Endothelial cell of umbilical vein (primary cell): ENCODE measurements around the gene DUOXA1. TPM values are rescaled to one million over a fixed set of nuclear protein-coding genes. Genes with fewer than 3 reads are reported as not detected.

Experiments
- BruUV-seq: library from RNA; stranded (reverse); fragments of 400-500 nt; replicated peaks from 2 replicates; lab custom pipeline; 2021; lab: Mats Ljungman, UMichigan
- CTCF ChIA-PET: fragments of 300-600, 350-600 bp; sonication (Branson Sonifier 250); formaldehyde crosslinking; loops from one replicate; lab custom pipeline; 2021; ENCODE audit warnings: antibody characterized with exemption, inconsistent platforms; lab: Charles Lee
- POLR2A ChIA-PET: fragments of 300-600, 350-600 bp; sonication (Branson Sonifier 250); formaldehyde crosslinking; loops from one replicate; lab custom pipeline; 2021; ENCODE audit warnings: antibody characterized with exemption, inconsistent platforms; lab: Charles Lee
- DNase-seq: peaks from one replicate; pipeline ENCODE4 v3.0.0-alpha.2; 2011; ENCODE audit warnings: low read depth, low spot score
- FAIRE-seq: peaks from 2 replicates; lab custom pipeline; 2011; peaks lifted over from hg19 to GRCh38; lab: Jason Lieb, UNC
- H2AFZ ChIP-seq: 2 replicates; pipeline ENCODE4 v1.6.0; 2012; ENCODE audit warnings: low read depth, low read length, control low read depth, inconsistent platforms
- H3K27ac ChIP-seq: 2 replicates; pipeline ENCODE4 v1.5.1; 2011; ENCODE audit warnings: low read depth, mild to moderate bottlenecking, control low read depth, low read length, moderate library complexity; ENCODE audit not compliant: insufficient read depth
- H3K27me3 ChIP-seq, 2 experiments: 2 replicates each; pipeline versions ENCODE4 v1.6.0 to v1.6.1; 2011; ENCODE audit warnings: low read length in 2 of 2, mixed read lengths in 1 of 2; ENCODE audit not compliant: control insufficient read depth in 2 of 2, insufficient read depth in 2 of 2
- H3K36me3 ChIP-seq, 2 experiments: 2 replicates in 1 of 2; 3 replicates in 1 of 2; pipeline ENCODE4 v1.5.1; 2011; ENCODE audit warnings: low read length in 2 of 2, mild to moderate bottlenecking in 1 of 2, moderate library complexity in 1 of 2; ENCODE audit not compliant: control insufficient read depth in 2 of 2, insufficient read depth in 2 of 2; ENCODE audit errors: extremely low read depth in 1 of 2
- H3K4me1 ChIP-seq: 3 replicates; pipeline ENCODE4 v1.5.1; 2011; ENCODE audit warnings: mild to moderate bottlenecking, low read length; ENCODE audit not compliant: control insufficient read depth, insufficient read depth; ENCODE audit errors: extremely low read depth
- H3K4me2 ChIP-seq: 2 replicates; pipeline ENCODE4 v1.6.1; 2011; ENCODE audit warnings: low read length, control low read depth, mixed read lengths; ENCODE audit not compliant: insufficient read depth
- H3K4me3 ChIP-seq, 3 experiments: fragments of 200-600 bp in 1 of 3; sonication (generic), shearing (Covaris generic) in 1 of 3; replicated peaks in 1 of 3; 2 replicates each; pipeline ENCODE4 v1.5.1; 2011 to 2016; ENCODE audit warnings: control low read depth in 3 of 3, low read length in 3 of 3, mild to moderate bottlenecking in 2 of 3, inconsistent platforms in 1 of 3, low read depth in 1 of 3, moderate library complexity in 1 of 3; ENCODE audit not compliant: insufficient read depth in 1 of 3
- H3K79me2 ChIP-seq: 2 replicates; pipeline ENCODE4 v1.6.0; 2012; ENCODE audit warnings: low read length, inconsistent platforms; ENCODE audit not compliant: control insufficient read depth, insufficient read depth
- H3K9ac ChIP-seq: replicated peaks from 2 replicates; pipeline ENCODE3; 2011; ENCODE audit warnings: low read length, control low read depth; ENCODE audit not compliant: insufficient read depth; ENCODE audit errors: extremely low read depth
- H3K9me1 ChIP-seq: replicated peaks from 3 replicates; pipeline ENCODE4 v1.6.0; 2011; ENCODE audit warnings: mild to moderate bottlenecking, low read length; ENCODE audit not compliant: control insufficient read depth, insufficient read depth; ENCODE audit errors: extremely low read depth
- H3K9me3 ChIP-seq: replicated peaks from 2 replicates; pipeline ENCODE4 v1.5.1; 2012; ENCODE audit warnings: low read length, inconsistent platforms; ENCODE audit not compliant: control insufficient read depth, insufficient read depth
- H4K20me1 ChIP-seq: replicated peaks from 2 replicates; pipeline ENCODE3; 2011; ENCODE audit warnings: mild to moderate bottlenecking, low read length; ENCODE audit not compliant: control insufficient read depth, insufficient read depth; ENCODE audit errors: extremely low read depth
- EZH2 ChIP-seq: IDR thresholded peaks from 2 replicates; pipeline ENCODE4 v1.6.1; 2012; ENCODE audit warnings: borderline replicate concordance, low read depth, mild to moderate bottlenecking, moderate library complexity, low read length, inconsistent platforms; ENCODE audit not compliant: severe bottlenecking
- FOS ChIP-seq: IDR thresholded peaks from 2 replicates; pipeline ENCODE4 v1.6.1; 2011; ENCODE audit warnings: mild to moderate bottlenecking, low read length, moderate library complexity, borderline replicate concordance; ENCODE audit not compliant: insufficient read depth
- GATA2 ChIP-seq: IDR thresholded peaks from 2 replicates; pipeline ENCODE4 v1.7.0; 2011; ENCODE audit warnings: low read depth, mild to moderate bottlenecking, moderate library complexity, mixed read lengths, low read length; ENCODE audit not compliant: insufficient read length, insufficient read depth
- JUN ChIP-seq: IDR thresholded peaks from 2 replicates; pipeline ENCODE4 v1.6.1; 2011; ENCODE audit warnings: borderline replicate concordance, low read depth; ENCODE audit not compliant: insufficient read length, insufficient read depth
- MYC ChIP-seq: IDR thresholded peaks from one replicate; pipeline ENCODE4 v1.6.1; 2011; ENCODE audit warnings: mild to moderate bottlenecking, low read depth, low read length
- POLR2A ChIP-seq: IDR thresholded peaks from 2 replicates; pipeline ENCODE4 v1.6.1; 2012; ENCODE audit warnings: low read depth, mild to moderate bottlenecking, control low read depth, low read length
- POLR2AphosphoS5 ChIP-seq: IDR thresholded peaks from 2 replicates; pipeline ENCODE4 v1.6.1; 2012; ENCODE audit warnings: low read depth, mild to moderate bottlenecking, control low read depth, low read length, moderate library complexity; ENCODE audit not compliant: insufficient read depth
- dilution Hi-C: fragments of 300-500 bp; cut with MboI; formaldehyde crosslinking; loops from one replicate; pipeline ENCODE4 v1.15.0; 2019; ENCODE audit warnings: low sequenced_read_pairs; ENCODE audit not compliant: extremely low pct_ligation_motif_present
- intact Hi-C: fragments of 100-400 bp; cut with micrococcal nuclease; formaldehyde crosslinking; loops from one replicate; pipeline ENCODE4 v1.10.0; 2022
- polyA plus RNA-seq, 4 experiments: library from polyadenylated mRNA; depleted of rRNA in 3 of 4; stranded (reverse) in 3 of 4; unstranded in 1 of 4; fragments of >200 nt; gene quantifications; 2 replicates each; pipeline versions ENCODE4 v1.2.1 to v1.2.3, GENCODE V29; 2011 to 2012; ENCODE audit warnings: missing spikeins in 1 of 4
- total RNA-seq: library from RNA; stranded (reverse); gene quantifications from 2 replicates; pipeline ENCODE4 v1.2.3, GENCODE V29; 2021
- TF ChIP-seq, protein P1 (sequence below), 2 donors: IDR thresholded peaks; 1 replicate in 1 of 2; 2 replicates in 1 of 2; pipeline ENCODE4 v1.5.1; 2011; ENCODE audit warnings: low read length in 2 of 2, mild to moderate bottlenecking in 2 of 2, moderate library complexity in 2 of 2, control low read depth in 1 of 2, inconsistent platforms in 1 of 2, low read depth in 1 of 2; ENCODE audit not compliant: insufficient read depth in 1 of 2; ENCODE audit errors: extremely low read depth in 1 of 2
- TF ChIP-seq, protein P2 (sequence below): IDR thresholded peaks from 2 replicates; pipeline ENCODE4 v1.6.1; 2011; ENCODE audit not compliant: insufficient read depth, insufficient read length

Gene DUOXA1
- total and polyA plus RNA-seq, 2 donors (not counting 3 experiments of a cell fraction or from before 2014, with no cell fraction given), result 0.07 TPM; not detected in 1

GRCh38 chr15:45118996-45119395 lies 10.7 kb downstream of the DUOXA1 start:
- dilution Hi-C loops, result no loop called here
- no peaks in the 10 kb centered on the region for H3K79me2 ChIP-seq
- H3K4me3 ChIP-seq, result no peak overlapping the region
- no peak overlapping the region for H3K9ac ChIP-seq
- no peak overlapping the region for H3K27ac ChIP-seq
- H3K9me1 ChIP-seq, result no peaks in the 10 kb centered on the region
- ChIA-PET POLR2A (no interaction called here), CTCF (interaction anchor here (0.8 to 2.4 kb wide), 20 partner anchors 8 to 455 kb away, joined by 3 to 45 read pairs (median 6); partner anchors contain the start of genes DUOX1, DUOXA1 and SPG11)
- peaks cover 39 to 47% of the 10 kb centered on the region in 2 experiments for H3K27me3 ChIP-seq
- no peaks in the 10 kb centered on the region for H4K20me1 ChIP-seq
- H3K4me2 ChIP-seq, result no peak overlapping the region
- intact Hi-C loops, result loop anchor here (2.0 to 5.0 kb wide), 4 partner anchors 80 to 267 kb away; no protein-coding TSS in a partner anchor
- DNase-seq, result no peak
- no peaks in the 10 kb centered on the region for H3K9me3 ChIP-seq
- TF ChIP-seq, protein P1, sequence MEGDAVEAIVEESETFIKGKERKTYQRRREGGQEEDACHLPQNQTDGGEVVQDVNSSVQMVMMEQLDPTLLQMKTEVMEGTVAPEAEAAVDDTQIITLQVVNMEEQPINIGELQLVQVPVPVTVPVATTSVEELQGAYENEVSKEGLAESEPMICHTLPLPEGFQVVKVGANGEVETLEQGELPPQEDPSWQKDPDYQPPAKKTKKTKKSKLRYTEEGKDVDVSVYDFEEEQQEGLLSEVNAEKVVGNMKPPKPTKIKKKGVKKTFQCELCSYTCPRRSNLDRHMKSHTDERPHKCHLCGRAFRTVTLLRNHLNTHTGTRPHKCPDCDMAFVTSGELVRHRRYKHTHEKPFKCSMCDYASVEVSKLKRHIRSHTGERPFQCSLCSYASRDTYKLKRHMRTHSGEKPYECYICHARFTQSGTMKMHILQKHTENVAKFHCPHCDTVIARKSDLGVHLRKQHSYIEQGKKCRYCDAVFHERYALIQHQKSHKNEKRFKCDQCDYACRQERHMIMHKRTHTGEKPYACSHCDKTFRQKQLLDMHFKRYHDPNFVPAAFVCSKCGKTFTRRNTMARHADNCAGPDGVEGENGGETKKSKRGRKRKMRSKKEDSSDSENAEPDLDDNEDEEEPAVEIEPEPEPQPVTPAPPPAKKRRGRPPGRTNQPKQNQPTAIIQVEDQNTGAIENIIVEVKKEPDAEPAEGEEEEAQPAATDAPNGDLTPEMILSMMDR (IDR thresholded peaks at IDR 0.05; ENCODE audit: extremely low read depth in 1 of 2, insufficient read depth in 1 of 2, low read depth in 1 of 2, low read length in 2 of 2), result no peak
- TF ChIP-seq JUN, result no peak
- TF ChIP-seq EZH2, result no peak
- no peak for TF ChIP-seq GATA2
- no peak for TF ChIP-seq POLR2AphosphoS5
- TF ChIP-seq, protein P2, sequence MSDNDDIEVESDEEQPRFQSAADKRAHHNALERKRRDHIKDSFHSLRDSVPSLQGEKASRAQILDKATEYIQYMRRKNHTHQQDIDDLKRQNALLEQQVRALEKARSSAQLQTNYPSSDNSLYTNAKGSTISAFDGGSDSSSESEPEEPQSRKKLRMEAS, result no peak
- TF ChIP-seq POLR2A, result no peak
- no peak for TF ChIP-seq FOS
- no peak for TF ChIP-seq MYC
- no peaks in the 10 kb centered on the region for H3K36me3 ChIP-seq
- no TSS peak for BruUV-seq
- H3K4me1 ChIP-seq, result peaks cover 10% of the 10 kb centered on the region
- H2AFZ ChIP-seq, result no peak overlapping the region
- no peak for FAIRE-seq
